Neuron (in vitro differentiated cells): ENCODE data around the gene FAM210A.
"Not testable (repeated sequence)": the region's sequence is repeated elsewhere in the genome, so short reads cannot be mapped to it uniquely, and the experiment has no call there.

Source experiments
- H2AFZ ChIP-seq: one replicate; pipeline ENCODE4 v1.6.1; 2013; ENCODE audit warnings: low read depth, mild to moderate bottlenecking, inconsistent platforms, low read length, moderate library complexity
- H3K27me3 ChIP-seq: one replicate; pipeline ENCODE4 v1.6.1; 2013; ENCODE audit warnings: low read length; ENCODE audit not compliant: insufficient read depth
- H3K36me3 ChIP-seq: one replicate; pipeline ENCODE4 v1.6.1; 2013; ENCODE audit warnings: low read length; ENCODE audit not compliant: insufficient read depth
- H3K4me1 ChIP-seq: one replicate; pipeline ENCODE4 v1.6.1; 2013; ENCODE audit warnings: low read length; ENCODE audit not compliant: insufficient read depth
- H3K4me3 ChIP-seq: 2 replicates; pipeline ENCODE4 v1.5.1; 2013; ENCODE audit warnings: mild to moderate bottlenecking, low read length, moderate library complexity
- H3K9me3 ChIP-seq: one replicate; pipeline ENCODE4 v1.6.1; 2013; ENCODE audit warnings: low read length

The FAM210A gene

DNA sequence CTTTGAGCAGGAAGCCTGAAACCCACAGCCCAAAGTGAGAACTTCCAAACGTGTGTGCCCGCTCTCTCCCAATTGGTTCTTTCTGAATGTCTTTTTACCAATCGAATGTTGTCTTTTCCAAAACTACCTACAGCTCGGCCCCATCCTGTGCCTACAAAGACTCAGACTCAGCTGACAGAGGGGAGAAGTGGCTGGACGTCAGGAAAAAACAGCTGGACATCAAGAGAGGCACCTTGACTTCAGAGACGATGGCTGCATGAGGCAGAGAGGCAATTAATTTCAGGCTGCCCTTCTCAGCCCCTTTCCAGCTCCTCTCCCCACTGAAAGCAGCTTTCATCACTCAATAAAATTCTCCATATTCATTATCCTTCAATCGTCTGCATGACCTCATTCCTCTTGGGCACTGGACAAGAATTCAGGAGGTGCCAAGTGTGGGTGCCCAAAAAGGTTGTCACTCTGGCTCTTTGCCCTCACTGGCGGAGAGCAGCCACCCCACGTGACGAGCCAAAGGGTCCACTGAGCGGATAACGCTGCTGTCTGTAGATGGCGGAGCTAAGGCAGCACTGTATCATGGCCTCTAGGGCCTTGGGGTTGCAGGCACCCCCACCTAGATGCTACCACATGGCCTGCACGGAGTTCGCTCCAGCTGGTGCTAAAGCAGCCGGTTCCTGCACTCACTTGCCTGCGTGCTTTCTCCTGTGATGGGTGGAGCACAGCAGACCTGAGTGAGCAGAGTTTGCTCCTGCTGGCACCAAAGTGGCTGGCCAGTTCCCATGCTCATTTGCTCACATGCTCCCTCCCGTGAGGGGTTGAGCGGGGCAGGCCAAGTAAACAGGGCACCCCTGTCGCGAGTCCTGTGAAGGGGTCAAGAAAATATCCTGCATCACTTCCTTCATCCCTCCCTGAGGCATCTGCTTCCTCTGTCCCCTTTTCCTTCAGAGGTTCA lies 37.9 kb downstream of the FAM210A start:
- Histone ChIP-seq H3K36me3 (no peaks in the 10 kb centered on the region), H3K4me3 (no peak overlapping the region), H3K9me3 (peaks cover 9% of the 10 kb centered on the region), H3K27me3 (no peaks in the 10 kb centered on the region), H2AFZ (no peak overlapping the region), H3K4me1 (no peaks in the 10 kb centered on the region)

DNA sequence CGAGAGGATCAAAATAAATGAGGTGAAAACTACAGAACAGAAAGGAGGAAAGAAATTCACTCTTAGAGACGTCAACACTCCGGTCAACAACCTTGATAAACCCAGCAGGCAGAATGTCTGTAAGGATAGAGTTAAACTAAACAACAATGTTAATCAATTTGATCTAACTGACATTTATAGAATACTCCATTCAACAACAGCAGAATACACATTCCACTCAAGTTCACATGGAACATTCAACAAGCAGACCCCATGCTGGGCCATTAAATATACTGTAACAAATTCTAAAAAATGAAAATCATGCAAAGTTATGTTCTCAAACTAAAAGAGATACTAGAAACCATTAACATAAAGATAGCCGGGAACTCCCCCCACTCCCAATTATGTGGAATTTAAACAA lies 41.8 kb downstream of the FAM210A start:
- Histone ChIP-seq H3K9me3 (peaks cover 9% of the 10 kb centered on the region), H3K27me3 (no peaks in the 10 kb centered on the region), H2AFZ (no peak overlapping the region), H3K36me3 (no peaks in the 10 kb centered on the region), H3K4me3 (no peak overlapping the region), H3K4me1 (no peaks in the 10 kb centered on the region)

DNA sequence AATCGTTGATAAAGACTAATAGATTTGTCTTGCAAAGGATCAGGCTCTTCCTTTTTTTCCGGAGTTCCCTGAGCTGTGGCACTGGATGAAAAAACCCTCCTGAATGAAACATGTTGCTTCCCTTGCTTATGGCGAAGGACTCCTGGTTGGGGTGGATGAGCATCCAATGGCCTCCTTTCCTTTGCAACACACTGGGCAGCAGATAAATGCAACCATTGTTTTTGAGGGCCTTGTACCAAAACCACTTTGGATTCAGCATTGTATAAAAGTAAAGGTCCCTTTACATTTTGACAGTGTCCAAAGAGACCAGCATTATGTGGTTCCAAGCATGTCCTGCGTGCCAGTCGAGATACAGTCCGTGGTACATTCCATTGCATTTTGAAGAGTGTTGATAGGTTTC lies 44.7 kb downstream of the FAM210A start:
- no peak overlapping the region for H2AFZ ChIP-seq
- no peaks in the 10 kb centered on the region for H3K36me3 ChIP-seq
- no peak overlapping the region for H3K4me3 ChIP-seq
- no peaks in the 10 kb centered on the region for H3K27me3 ChIP-seq
- peaks cover under 1% of the 10 kb centered on the region for H3K9me3 ChIP-seq
- no peaks in the 10 kb centered on the region for H3K4me1 ChIP-seq

DNA sequence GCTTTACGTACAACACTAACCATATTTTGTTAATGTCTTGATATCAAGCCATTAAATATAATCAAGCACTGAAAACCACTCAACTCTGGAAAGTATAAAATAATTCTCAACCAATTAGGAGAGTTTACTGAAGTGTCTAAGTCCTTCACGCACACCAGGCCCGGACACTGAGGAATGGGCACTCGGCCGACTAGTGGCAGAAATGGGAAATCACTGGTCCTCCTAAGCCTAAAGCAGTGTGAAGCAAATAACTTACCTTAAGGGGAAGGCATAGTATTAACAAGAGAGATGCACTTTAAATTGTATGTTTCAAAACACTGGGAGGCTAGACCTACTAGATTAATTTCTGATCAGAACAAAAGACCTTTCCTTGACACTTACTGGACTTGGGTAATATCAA lies 45.7 kb downstream of the FAM210A start:
- peaks cover 3% of the 10 kb centered on the region for H3K9me3 ChIP-seq
- H3K27me3 ChIP-seq: no peaks in the 10 kb centered on the region
- H3K36me3 ChIP-seq: no peaks in the 10 kb centered on the region
- no peaks in the 10 kb centered on the region for H3K4me1 ChIP-seq
- H2AFZ ChIP-seq: no peak overlapping the region
- no peak overlapping the region for H3K4me3 ChIP-seq

DNA sequence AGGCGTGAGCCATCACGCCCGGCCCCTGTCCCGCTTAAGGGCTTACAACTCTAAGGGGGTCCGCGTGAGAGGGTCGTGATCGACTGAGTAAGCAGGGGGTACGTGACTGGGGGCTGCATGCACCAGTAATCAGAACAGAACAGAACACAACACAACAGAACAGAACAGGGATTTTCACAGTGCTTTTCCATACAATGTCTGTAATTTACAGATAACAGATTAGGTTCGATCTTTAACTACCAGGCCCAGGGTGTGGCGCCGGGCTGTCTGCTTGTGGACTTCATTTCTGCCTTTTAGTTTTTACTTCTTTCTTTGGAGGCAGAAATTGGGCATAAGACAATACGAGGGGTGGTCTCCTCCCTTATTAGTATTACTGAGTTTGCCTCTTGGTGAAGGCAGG lies 49.0 kb downstream of the FAM210A start:
- H3K9me3 ChIP-seq, H2AFZ ChIP-seq, H3K4me1 ChIP-seq, H3K36me3 ChIP-seq, H3K27me3 ChIP-seq, H3K4me3 ChIP-seq: not testable (repeated sequence)

DNA sequence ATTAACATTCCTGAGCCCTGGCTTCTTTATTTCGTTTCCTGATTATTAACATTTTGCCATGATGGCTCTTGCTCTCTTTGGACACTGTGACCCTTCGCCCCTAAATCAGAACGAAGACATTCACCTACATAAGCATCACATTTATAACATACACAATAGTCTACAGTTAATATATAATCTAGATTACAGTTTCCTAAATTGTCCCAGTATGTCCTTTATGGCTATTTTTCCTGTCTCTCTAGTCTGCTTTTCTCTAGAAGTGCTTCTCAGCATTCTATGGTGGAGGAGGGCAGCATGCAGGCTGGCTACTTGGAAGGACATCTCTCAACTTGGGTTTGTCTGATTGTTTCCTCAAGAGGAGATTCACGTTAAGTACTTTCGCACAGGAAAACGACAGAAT lies 49.9 kb downstream of the FAM210A start:
- H3K4me1 ChIP-seq: no peaks in the 10 kb centered on the region
- no peak overlapping the region for H3K4me3 ChIP-seq
- H3K27me3 ChIP-seq: no peaks in the 10 kb centered on the region
- peaks cover 3% of the 10 kb centered on the region for H3K9me3 ChIP-seq
- H2AFZ ChIP-seq: no peak overlapping the region
- H3K36me3 ChIP-seq: no peaks in the 10 kb centered on the region

DNA sequence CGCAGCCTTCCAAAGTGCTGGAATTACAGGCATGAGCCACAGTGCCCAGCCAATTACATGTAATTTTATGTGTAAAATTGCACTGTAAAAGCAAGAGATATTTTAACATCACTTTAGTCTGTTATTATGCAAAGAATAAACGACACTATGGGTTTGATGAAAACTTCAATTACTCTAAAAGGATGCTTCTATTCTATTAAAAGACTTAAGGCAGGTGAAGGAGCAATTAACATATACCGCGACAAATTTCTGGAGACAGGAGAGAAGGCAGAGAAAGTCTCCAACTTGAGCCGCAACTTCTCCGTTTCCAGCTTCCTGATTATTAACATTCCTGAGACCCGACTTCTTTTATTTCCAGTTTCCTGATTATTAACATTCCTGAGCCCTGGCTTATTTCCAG lies 53.7 kb downstream of the FAM210A start:
- Histone ChIP-seq H3K27me3 (no peaks in the 10 kb centered on the region), H2AFZ (no peak overlapping the region), H3K4me3 (no peak overlapping the region), H3K9me3 (peaks cover 3% of the 10 kb centered on the region), H3K4me1 (no peaks in the 10 kb centered on the region), H3K36me3 (no peaks in the 10 kb centered on the region)

DNA sequence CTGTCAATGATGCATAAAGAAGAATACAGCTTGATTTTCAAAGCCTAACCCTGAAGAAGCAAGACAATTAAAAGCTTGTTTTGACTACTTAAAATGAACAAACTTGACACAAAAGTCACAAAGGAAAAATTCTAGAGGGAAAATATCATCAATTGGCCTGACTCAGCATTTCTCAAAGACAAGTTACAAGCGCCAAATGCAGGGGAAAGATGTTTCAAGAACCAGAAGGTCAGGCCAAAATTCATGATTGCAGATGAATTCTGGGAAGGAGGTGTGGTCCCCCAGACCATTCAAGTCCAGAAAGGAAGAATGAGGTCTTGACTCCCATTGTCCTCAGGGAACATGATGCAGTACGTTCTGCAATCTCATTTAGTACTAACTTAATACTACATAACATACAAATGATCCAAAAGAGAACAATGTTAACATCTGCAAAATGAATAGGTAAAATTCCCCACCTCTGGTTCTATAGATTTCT lies 64.5 kb downstream of the FAM210A start:
- no peaks in the 10 kb centered on the region for H3K27me3 ChIP-seq
- peaks cover 15% of the 10 kb centered on the region for H3K4me1 ChIP-seq
- no peak overlapping the region for H2AFZ ChIP-seq
- H3K36me3 ChIP-seq: peaks cover 6% of the 10 kb centered on the region
- H3K9me3 ChIP-seq: no peaks in the 10 kb centered on the region
- H3K4me3 ChIP-seq: no peak overlapping the region

DNA sequence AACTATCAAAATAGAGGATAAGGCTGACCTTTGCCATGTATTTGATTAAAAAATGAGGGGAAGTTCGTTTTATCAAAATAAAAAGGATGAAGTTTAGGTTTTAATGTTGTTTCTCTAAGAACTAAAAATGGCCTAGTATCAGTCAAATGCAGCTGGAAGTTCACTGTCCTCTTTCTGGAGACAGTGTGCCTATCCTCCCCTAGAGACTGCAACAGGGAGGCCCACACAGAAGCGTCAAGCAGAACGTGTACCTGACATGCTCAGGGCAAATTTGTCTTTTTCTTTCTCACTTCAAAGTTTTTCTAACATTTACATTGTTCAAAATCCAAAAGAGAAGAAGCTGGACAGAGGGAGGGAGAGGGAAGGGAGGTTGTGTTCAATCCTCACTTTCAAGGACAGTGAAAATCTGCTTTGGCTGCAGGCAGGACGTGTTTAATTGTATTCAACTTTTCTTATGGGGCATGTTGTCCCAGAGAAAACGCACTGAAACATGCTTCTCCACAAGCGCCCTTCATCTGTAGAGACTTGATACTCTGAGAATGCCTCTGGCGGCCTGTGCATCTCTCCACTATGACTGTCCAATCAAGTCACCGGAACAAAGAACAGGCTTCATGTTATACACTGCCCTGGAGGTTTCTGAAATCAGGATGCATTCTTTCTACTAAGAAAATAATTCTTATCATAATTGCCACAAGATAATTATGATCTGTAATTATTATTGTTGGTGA lies 65.1 kb downstream of the FAM210A start:
- Histone ChIP-seq H3K4me1 (peaks cover 15% of the 10 kb centered on the region), H2AFZ (no peak overlapping the region), H3K9me3 (no peaks in the 10 kb centered on the region), H3K4me3 (no peak overlapping the region), H3K36me3 (peaks cover 5% of the 10 kb centered on the region), H3K27me3 (no peaks in the 10 kb centered on the region)

DNA sequence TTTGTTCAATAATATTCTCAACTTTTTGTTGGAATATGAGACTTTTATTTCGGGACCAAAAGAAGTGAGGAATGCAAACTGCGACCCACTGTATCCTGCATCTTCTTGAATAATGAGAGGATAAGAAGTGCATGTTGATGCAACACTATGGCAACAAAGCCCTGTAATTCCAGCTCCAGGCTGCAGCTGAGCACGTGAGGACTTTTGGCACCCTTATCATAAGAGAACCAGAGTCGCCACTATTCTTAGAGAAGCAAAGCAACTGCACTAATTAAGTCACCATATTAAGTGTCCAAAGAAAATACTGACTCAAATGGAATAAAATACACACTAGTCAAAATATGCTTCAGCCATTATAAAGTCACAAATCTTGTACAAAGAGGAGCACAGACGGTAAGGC lies 65.8 kb downstream of the FAM210A start:
- Histone ChIP-seq H3K4me1 (peaks cover 15% of the 10 kb centered on the region), H3K36me3 (no peaks in the 10 kb centered on the region), H3K27me3 (no peaks in the 10 kb centered on the region), H3K4me3 (no peak overlapping the region), H3K9me3 (no peaks in the 10 kb centered on the region), H2AFZ (no peak overlapping the region)

DNA sequence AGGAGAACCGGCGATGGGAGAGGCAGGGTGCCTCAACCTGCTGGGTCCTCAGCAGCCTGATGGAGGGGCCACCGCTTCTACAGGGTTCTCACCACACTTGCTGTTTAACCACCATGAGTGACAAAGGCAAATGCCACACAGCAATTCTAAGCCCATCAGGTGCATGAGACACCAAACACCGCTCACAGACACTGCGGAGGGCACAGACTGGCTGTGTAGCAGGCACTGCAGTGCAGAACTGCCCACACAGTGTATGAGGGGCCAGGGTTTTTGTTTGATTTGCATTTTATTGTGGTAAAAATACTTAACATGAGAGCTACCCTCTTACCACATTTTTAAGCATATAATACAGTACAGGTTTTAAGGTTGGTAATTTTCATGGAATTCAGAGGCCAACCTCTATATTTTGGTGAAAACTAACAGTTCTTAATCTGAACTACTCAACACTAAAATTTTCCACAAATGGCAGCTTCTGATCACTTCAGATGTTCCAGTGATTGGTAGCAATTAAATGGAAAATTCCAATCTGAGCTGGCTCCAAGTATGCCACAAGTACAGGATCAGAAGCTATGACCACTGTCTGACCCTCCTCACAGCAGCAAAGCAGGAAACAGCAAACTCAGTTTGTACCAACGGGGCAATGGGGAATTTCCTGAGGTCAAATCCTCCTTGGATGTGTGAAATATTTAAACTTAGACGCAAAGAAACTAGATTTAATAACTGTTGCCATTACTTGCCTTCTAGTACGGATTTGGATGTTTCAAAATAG lies 67.7 kb downstream of the FAM210A start:
- H3K4me3 ChIP-seq: no peak overlapping the region
- H3K27me3 ChIP-seq: no peaks in the 10 kb centered on the region
- no peak overlapping the region for H2AFZ ChIP-seq
- peaks cover 15% of the 10 kb centered on the region for H3K4me1 ChIP-seq
- no peaks in the 10 kb centered on the region for H3K36me3 ChIP-seq
- no peaks in the 10 kb centered on the region for H3K9me3 ChIP-seq

DNA sequence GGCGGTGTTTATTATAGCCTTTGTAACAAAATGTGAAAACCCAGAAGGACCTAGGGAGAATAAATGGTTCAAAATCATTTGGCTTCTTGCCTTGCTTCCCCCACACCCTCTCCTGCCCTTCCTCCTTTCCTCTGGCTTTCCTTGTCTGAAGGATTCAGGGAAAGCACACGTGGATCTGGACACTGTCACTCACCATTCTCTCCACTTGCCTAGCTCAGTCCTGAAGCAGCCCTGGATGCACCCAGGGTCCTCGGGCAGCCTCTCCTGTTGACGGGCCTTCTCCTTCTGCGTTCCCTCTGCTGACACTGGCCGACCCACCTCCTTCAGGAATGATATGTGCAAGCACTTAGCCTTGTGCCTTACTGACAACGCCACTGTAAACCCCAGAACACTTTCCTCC lies 68.4 kb downstream of the FAM210A start:
- no peaks in the 10 kb centered on the region for H3K27me3 ChIP-seq
- no peak overlapping the region for H2AFZ ChIP-seq
- H3K9me3 ChIP-seq: no peaks in the 10 kb centered on the region
- no peak overlapping the region for H3K4me3 ChIP-seq
- H3K36me3 ChIP-seq: no peaks in the 10 kb centered on the region
- H3K4me1 ChIP-seq: peaks cover 15% of the 10 kb centered on the region
